Epithelial cell of proximal tubule (primary cell): Measurements from ENCODE around the gene C8B. TPM values are rescaled to one million over a fixed set of nuclear protein-coding genes. Genes with fewer than 3 reads are reported as not detected.
A peak's percentile ranks its signal among the peaks of the same experiment; 100 is the strongest.

Experiments
- DNase-seq: peaks from one replicate; pipeline ENCODE4 v3.0.0-alpha.2; 2011; ENCODE audit warnings: low read depth
- H3K4me3 ChIP-seq: 2 replicates; pipeline ENCODE4 v1.5.1; 2011; ENCODE audit warnings: low read depth, mild to moderate bottlenecking, low read length
- total RNA-seq: library from RNA; depleted of rRNA; stranded (reverse); fragments of >200 nt; gene quantifications from 2 replicates; pipeline ENCODE4 v1.2.3, GENCODE V29; 2015
- TF ChIP-seq, protein P1 (sequence below): conservative IDR thresholded peaks from 2 replicates; pipeline ENCODE4 v1.5.1; 2012; ENCODE audit warnings: low read depth, mild to moderate bottlenecking, low read length

Gene C8B
- total RNA-seq, 1 donor from 2014 or later, result not detected

- no peak overlapping the region for H3K4me3 ChIP-seq
- TF ChIP-seq, protein P1, sequence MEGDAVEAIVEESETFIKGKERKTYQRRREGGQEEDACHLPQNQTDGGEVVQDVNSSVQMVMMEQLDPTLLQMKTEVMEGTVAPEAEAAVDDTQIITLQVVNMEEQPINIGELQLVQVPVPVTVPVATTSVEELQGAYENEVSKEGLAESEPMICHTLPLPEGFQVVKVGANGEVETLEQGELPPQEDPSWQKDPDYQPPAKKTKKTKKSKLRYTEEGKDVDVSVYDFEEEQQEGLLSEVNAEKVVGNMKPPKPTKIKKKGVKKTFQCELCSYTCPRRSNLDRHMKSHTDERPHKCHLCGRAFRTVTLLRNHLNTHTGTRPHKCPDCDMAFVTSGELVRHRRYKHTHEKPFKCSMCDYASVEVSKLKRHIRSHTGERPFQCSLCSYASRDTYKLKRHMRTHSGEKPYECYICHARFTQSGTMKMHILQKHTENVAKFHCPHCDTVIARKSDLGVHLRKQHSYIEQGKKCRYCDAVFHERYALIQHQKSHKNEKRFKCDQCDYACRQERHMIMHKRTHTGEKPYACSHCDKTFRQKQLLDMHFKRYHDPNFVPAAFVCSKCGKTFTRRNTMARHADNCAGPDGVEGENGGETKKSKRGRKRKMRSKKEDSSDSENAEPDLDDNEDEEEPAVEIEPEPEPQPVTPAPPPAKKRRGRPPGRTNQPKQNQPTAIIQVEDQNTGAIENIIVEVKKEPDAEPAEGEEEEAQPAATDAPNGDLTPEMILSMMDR, result no peak
- no peak for DNase-seq
Observed at GRCh38 chr1:56985857-56986256, 20.0 kb upstream of the C8B start.

DNA sequence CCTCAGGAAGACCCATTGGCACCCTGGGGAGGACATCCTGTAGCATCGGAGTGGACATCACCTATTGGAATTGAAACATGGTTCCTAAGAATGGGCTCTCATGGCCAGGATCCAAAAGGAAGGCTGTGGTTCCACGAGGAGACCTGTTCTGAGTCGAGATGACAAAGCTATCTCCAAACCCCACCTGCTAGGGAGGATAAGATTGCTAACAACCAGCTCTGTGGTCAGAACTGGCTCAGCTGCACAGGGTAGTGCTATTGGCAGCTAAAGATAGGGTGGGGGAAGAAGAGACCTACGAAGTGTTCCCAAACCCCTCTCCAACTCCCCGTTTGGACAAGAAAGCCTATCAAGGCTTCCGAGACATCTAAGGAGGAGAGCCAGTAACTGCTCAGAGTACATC, 17.7 kb upstream of the C8B start:
- no peak overlapping the region for H3K4me3 ChIP-seq
- TF ChIP-seq, protein P1, result no peak
- no peak for DNase-seq

- H3K4me3 ChIP-seq, result no peak overlapping the region
- DNase-seq, result no peak
- TF ChIP-seq, protein P1, result no peak
Observed at GRCh38 chr1:56979986-56980755, 14.4 kb upstream of the C8B start.

- DNase-seq, result no peak
- no peak overlapping the region for H3K4me3 ChIP-seq
- TF ChIP-seq, protein P1, result no peak
Observed at GRCh38 chr1:56978819-56979218, 13.0 kb upstream of the C8B start.

- TF ChIP-seq, protein P1, result peak; percentile 53
- no peak overlapping the region for H3K4me3 ChIP-seq
- DNase-seq, result no peak
Observed at GRCh38 chr1:56977910-56978309, 12.1 kb upstream of the C8B start.

DNA sequence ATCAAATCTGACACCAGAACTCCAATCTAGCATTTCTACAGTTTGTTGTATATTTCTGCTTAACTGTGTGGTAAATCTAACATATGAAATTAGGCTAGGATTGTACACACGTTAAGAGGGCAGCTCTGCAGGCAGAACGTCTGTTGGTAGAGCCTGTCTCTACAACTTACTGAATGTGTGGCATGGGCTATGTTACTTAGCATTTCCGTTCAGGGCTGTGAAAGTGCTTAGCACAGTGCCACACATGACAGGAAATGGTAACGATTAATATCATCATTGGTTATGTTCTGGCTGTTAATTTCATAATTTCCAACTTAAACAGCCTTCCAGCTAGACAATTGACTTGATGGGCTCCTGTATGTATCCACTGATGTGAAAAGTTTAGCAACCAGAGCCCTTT, 9.6 kb upstream of the C8B start:
- H3K4me3 ChIP-seq, result no peak overlapping the region
- TF ChIP-seq, protein P1, result no peak

More for the DNA sequence above, 9.6 kb upstream of the C8B start:
- no peak for DNase-seq
